GM12891 (cell line): Measurements from ENCODE around the gene VPS4A.

Source experiments
- POLR2A ChIP-seq: IDR thresholded peaks from 2 replicates; pipeline ENCODE4 v1.6.1; 2011; ENCODE audit warnings: low read depth, low read length, control low read depth
- POLR2AphosphoS5 ChIP-seq: IDR thresholded peaks from 2 replicates; pipeline ENCODE4 v1.6.1; 2011; ENCODE audit warnings: low read depth, low read length, control low read depth
- SPI1 ChIP-seq: IDR thresholded peaks from 2 replicates; pipeline ENCODE4 v1.6.1; 2011; ENCODE audit warnings: low read depth, low read length, control low read depth

- TF ChIP-seq POLR2A (no peak), POLR2AphosphoS5 (no peak), SPI1 (no peak)
Measured at GRCh38 chr16:69371564-69371963, 60.4 kb downstream of the VPS4A start.
